Fibroblast of lung (primary cell): Measurements from ENCODE around the gene CAPRIN1.

Source experiments
- EZH2 ChIP-seq: IDR thresholded peaks from 2 replicates; pipeline ENCODE4 v1.5.1; 2012; ENCODE audit warnings: low read length, control low read depth, mild to moderate bottlenecking; ENCODE audit errors: missing control alignments
- TF ChIP-seq, protein P1 (sequence below), 2 donors: IDR thresholded peaks in 1 of 2; conservative IDR thresholded peaks in 1 of 2; 1 replicate in 1 of 2; 2 replicates in 1 of 2; pipeline ENCODE4 v1.5.1; 2011 to 2012; ENCODE audit warnings: low read length in 2 of 2, control low read depth in 1 of 2, inconsistent platforms in 1 of 2, low read depth in 1 of 2, mild to moderate bottlenecking in 1 of 2

GRCh38 chr11:34145073-34145472, 93.5 kb downstream of the CAPRIN1 start:
- TF ChIP-seq, protein P1, sequence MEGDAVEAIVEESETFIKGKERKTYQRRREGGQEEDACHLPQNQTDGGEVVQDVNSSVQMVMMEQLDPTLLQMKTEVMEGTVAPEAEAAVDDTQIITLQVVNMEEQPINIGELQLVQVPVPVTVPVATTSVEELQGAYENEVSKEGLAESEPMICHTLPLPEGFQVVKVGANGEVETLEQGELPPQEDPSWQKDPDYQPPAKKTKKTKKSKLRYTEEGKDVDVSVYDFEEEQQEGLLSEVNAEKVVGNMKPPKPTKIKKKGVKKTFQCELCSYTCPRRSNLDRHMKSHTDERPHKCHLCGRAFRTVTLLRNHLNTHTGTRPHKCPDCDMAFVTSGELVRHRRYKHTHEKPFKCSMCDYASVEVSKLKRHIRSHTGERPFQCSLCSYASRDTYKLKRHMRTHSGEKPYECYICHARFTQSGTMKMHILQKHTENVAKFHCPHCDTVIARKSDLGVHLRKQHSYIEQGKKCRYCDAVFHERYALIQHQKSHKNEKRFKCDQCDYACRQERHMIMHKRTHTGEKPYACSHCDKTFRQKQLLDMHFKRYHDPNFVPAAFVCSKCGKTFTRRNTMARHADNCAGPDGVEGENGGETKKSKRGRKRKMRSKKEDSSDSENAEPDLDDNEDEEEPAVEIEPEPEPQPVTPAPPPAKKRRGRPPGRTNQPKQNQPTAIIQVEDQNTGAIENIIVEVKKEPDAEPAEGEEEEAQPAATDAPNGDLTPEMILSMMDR (conservative IDR thresholded peaks at IDR 0.05 in 1 of 2, IDR thresholded peaks at IDR 0.05 in 1 of 2; ENCODE audit: low read depth in 1 of 2, low read length in 2 of 2): no peak
- no peak for TF ChIP-seq EZH2
